Retinal pigment epithelial cell (primary cell): ENCODE results near the gene ATP9B.
"Not testable (repeated sequence)": the region's sequence is repeated elsewhere in the genome, so short reads cannot be mapped to it uniquely, and the experiment has no call there.

Experiments used
- DNase-seq: peaks from one replicate; pipeline ENCODE4 v3.0.0-alpha.2; 2010; ENCODE audit warnings: low read depth
- H3K4me3 ChIP-seq: 2 replicates; pipeline ENCODE4 v1.5.1; 2011; ENCODE audit warnings: mild to moderate bottlenecking, low read length, control low read depth, moderate library complexity
- TF ChIP-seq, protein P1 (sequence below): conservative IDR thresholded peaks from 2 replicates; pipeline ENCODE4 v1.5.1; 2011; ENCODE audit warnings: low read depth, low read length, control low read depth, inconsistent platforms

ATP9B gene

DNA sequence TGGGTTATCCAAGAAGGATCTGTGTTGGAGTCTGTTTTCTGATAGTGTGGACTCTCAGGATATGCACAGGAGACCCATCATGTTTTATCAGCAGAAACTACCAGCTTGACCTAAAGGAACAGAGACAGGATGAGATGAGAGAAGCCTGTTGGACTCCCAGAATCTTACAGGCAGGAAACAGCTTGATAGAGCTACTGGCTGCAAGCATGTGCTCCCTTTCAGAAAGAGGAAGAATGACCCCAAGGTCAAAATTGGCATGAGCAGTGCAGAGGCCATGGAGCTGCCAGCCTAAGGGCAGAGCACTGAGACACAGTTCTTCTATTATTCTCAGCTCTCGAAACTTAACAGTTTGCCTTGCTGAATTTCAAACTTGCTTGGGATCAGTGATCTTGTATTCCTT is 191.3 kb downstream of the ATP9B start:
- H3K4me3 ChIP-seq = no peak overlapping the region
- no peak for DNase-seq
- TF ChIP-seq, protein P1, sequence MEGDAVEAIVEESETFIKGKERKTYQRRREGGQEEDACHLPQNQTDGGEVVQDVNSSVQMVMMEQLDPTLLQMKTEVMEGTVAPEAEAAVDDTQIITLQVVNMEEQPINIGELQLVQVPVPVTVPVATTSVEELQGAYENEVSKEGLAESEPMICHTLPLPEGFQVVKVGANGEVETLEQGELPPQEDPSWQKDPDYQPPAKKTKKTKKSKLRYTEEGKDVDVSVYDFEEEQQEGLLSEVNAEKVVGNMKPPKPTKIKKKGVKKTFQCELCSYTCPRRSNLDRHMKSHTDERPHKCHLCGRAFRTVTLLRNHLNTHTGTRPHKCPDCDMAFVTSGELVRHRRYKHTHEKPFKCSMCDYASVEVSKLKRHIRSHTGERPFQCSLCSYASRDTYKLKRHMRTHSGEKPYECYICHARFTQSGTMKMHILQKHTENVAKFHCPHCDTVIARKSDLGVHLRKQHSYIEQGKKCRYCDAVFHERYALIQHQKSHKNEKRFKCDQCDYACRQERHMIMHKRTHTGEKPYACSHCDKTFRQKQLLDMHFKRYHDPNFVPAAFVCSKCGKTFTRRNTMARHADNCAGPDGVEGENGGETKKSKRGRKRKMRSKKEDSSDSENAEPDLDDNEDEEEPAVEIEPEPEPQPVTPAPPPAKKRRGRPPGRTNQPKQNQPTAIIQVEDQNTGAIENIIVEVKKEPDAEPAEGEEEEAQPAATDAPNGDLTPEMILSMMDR = no peak

DNA sequence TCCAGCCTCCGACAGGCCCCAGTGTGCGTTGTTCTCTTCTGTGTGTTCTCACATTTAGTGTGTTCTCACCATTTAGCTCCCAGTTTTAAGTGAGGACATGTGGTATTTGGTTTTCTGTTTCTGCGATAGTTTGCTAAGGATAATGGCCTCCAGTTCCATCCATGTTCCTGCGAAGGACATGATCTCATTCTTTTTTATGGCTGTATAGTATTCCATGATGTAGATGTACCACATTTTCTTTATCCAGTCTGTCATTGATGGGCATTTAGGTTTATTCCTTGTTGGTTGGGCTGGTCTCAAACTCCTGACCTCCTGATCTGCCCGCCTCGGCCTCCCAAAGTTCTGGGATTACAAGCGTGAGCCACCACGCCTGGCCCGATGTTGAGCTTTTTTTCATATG is 195.9 kb downstream of the ATP9B start:
- DNase-seq, H3K4me3 ChIP-seq: not testable (repeated sequence)

DNA sequence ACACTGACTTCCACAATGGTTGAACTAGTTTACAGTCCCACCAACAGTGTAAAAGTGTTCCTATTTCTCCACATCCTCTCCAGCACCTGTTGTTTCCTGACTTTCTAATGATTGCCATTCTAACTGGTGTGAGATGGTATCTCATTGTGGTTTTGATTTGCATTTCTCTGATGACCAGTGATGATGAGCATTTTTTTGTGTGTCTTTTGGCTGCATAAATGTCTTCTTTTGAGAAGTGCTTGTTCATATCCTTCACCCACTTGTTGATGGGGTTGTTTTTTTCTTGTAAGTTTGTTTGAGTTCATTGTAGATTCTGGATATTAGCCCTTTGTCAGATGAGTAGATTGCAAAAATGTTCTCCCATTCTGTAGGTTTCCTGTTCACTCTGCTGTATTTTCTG is 202.6 kb downstream of the ATP9B start:
- not testable (repeated sequence) for H3K4me3 ChIP-seq, DNase-seq

DNA sequence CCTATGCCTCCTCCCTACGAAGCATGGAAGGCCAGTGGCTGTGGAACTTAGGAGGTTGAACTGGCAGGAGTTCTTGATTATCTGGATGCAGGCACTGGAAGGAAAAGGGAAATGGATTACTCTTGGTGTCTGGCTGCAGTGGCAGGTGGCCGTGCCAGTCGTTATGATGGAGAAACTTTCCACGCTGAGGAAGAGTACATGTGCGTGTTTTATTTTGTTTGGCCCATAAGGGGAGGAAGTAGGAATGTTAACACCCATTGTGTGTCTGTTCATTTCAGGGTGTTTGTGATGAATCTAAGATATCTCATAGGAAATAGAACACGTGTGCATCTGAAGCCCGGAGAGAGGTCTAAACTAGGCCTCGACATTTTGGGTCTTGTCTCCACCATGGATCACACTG is 203.7 kb downstream of the ATP9B start:
- no peak overlapping the region for H3K4me3 ChIP-seq
- TF ChIP-seq, protein P1 = no peak
- no peak for DNase-seq

DNA sequence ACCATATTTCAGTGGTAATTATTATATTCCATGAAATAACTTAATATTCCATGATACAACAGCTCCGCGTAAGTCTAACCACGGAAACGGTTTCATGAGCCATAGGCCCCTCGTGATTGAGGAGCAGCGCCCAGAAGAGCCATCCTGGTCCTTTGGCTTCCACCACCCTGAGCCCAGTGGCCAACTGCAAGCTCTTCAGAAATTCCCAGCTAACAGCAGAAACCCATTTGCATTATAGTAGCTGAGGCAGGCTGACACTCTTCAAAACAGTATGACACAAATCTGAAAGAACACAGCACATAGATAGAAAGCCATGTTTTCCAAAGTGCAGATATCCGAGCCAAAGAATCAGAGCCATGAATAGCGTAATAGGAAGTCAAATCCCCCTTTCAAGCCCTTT is 205.6 kb downstream of the ATP9B start:
- no peak overlapping the region for H3K4me3 ChIP-seq
- TF ChIP-seq, protein P1 = no peak
- no peak for DNase-seq

DNA sequence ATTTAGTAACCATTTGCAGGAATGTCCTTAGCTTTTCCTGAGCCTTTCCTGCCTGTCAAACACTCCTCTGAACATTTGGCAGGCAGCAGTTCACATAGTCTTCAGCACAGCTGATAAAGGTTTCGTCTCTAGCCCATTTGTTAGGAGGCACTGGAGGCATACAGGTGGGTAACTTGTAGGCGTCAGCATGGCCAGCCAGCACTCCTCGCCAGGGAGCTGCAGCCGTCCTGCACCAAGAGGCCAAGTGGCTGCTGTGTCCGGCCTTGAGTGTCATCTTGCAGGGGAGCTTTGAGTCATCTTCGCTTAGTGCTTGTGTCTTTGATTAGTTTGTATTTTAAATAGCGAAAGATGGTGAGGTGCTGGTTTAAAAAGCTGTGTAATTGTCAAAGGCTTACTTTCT is 206.3 kb downstream of the ATP9B start:
- no peak for DNase-seq
- TF ChIP-seq, protein P1 = no peak
- no peak overlapping the region for H3K4me3 ChIP-seq

DNA sequence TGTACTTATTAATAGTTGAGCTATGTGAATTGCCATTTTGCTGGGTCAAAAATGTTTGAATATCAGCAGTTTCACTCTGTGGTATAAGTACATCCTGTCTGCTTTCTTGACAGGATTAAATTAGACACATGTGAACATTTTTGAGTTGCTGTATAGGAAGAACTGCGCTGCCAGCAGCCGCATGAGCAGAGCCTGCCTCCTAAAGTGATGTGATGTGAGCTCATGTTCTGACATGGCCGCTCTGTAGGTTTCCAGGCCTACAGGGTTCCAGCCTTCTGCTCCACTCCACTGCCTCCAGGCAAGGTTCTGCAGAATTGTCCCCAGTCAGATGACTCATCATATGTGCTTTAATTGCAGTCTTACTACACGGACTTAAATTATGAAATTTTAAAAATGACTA is 206.8 kb downstream of the ATP9B start:
- H3K4me3 ChIP-seq = no peak overlapping the region
- TF ChIP-seq, protein P1 = no peak
- DNase-seq = no peak

DNA sequence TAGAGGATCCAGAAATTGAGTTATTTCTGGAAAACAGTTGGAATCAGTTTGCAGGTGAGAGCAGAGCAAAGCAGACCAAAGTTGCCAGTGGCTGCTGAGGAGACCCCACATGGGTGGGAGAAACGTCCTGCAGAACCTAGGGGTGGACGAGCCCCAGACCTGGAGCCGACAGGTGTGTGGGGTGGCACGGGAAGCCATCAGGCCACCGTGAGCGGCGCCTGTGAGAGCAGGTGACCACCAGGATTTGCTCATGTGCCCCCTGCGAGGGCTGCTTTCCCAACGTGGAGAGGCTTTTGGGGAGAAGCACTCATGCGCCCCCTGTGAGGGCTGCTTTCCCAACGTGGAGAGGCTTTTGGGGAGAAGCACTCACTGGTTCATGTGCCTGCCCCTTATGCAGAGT is 209.7 kb downstream of the ATP9B start:
- DNase-seq = no peak
- TF ChIP-seq, protein P1 = no peak

More for the DNA sequence above, 209.7 kb downstream of the ATP9B start:
- H3K4me3 ChIP-seq = no peak overlapping the region
